Neural progenitor cell (in vitro differentiated cells): ENCODE results near the gene RBM39. TPM values are rescaled to one million over a fixed set of nuclear protein-coding genes. Genes with fewer than 3 reads are reported as not detected.

ENCODE experiments used
- DNase-seq: peaks from one replicate; pipeline ENCODE4 v3.0.0-alpha.2; 2016; ENCODE audit warnings: low spot score
- H2AFZ ChIP-seq: fragments of 200-600 bp; sonication (generic); replicated peaks from 2 replicates; pipeline ENCODE4 v1.6.1; 2016; ENCODE audit warnings: antibody characterized with exemption
- H3F3A ChIP-seq: fragments of 200-600 bp; sonication (generic); 2 replicates; pipeline ENCODE4 v1.6.1; 2016; ENCODE audit warnings: antibody characterized with exemption, low read depth
- H3K27ac ChIP-seq: fragments of 200-600 bp; sonication (generic); 2 replicates; pipeline ENCODE4 v1.5.1; 2016; ENCODE audit warnings: mild to moderate bottlenecking
- H3K27me3 ChIP-seq: fragments of 200-600 bp; sonication (generic); 2 replicates; pipeline ENCODE4 v1.6.1; 2016; ENCODE audit warnings: mild to moderate bottlenecking, moderate library complexity
- H3K36me3 ChIP-seq: fragments of 200-600 bp; sonication (generic); 2 replicates; pipeline ENCODE4 v1.5.1; 2016
- H3K4me1 ChIP-seq: fragments of 200-600 bp; sonication (generic); 2 replicates; pipeline ENCODE4 v1.6.1; 2016; ENCODE audit warnings: mixed run types
- H3K4me2 ChIP-seq: fragments of 200-600 bp; sonication (generic); 2 replicates; pipeline ENCODE4 v1.6.1; 2016
- H3K4me3 ChIP-seq: fragments of 200-600 bp; sonication (generic); 2 replicates; pipeline ENCODE4 v1.5.1; 2016
- H3K79me2 ChIP-seq: fragments of 200-600 bp; sonication (generic); 2 replicates; pipeline ENCODE4 v1.6.1; 2016; ENCODE audit warnings: low read depth
- H3K9ac ChIP-seq: fragments of 200-600 bp; sonication (generic); 2 replicates; pipeline ENCODE4 v1.6.1; 2016
- H3K9me3 ChIP-seq: fragments of 200-600 bp; sonication (generic); 2 replicates; pipeline ENCODE4 v1.5.1; 2016; ENCODE audit warnings: low read depth
- H4K20me1 ChIP-seq: fragments of 200-600 bp; sonication (generic); 2 replicates; pipeline ENCODE4 v1.6.1; 2016; ENCODE audit warnings: low read depth
- H3K27ac Mint-ChIP-seq: 3 replicates; pipeline ENCODE4 v1.8.0; 2021; ENCODE audit warnings: mixed read lengths
- H3K27me3 Mint-ChIP-seq: 2 replicates; pipeline ENCODE4 v1.8.0; 2022; ENCODE audit warnings: low read depth, mild to moderate bottlenecking, inconsistent platforms, moderate library complexity, mixed read lengths; ENCODE audit not compliant: insufficient read depth
- H3K36me3 Mint-ChIP-seq: 3 replicates; pipeline ENCODE4 v1.8.0; 2021; ENCODE audit warnings: mixed read lengths
- H3K4me1 Mint-ChIP-seq: 3 replicates; pipeline ENCODE4 v1.8.0; 2021; ENCODE audit warnings: mixed read lengths
- H3K4me3 Mint-ChIP-seq: 3 replicates; pipeline ENCODE4 v1.8.0; 2021; ENCODE audit warnings: mild to moderate bottlenecking, moderate library complexity, mixed read lengths
- H3K9me3 Mint-ChIP-seq: 3 replicates; pipeline ENCODE4 v1.8.0; 2020; ENCODE audit warnings: mixed read lengths
- EZH2 ChIP-seq: fragments of 200-600 bp; sonication (generic); IDR thresholded peaks from 2 replicates; pipeline ENCODE4 v1.6.1; 2017; ENCODE audit warnings: antibody characterized with exemption, mild to moderate bottlenecking, moderate library complexity
- EZH2phosphoT487 ChIP-seq: fragments of 200-600 bp; sonication (generic); IDR thresholded peaks from 2 replicates; pipeline ENCODE4 v1.6.1; 2017; ENCODE audit warnings: antibody characterized with exemption
- total RNA-seq: library from RNA; depleted of rRNA; stranded (reverse); fragments of >200 nt; gene quantifications from 2 replicates; pipeline ENCODE4 v1.2.3, GENCODE V29; 2015; ENCODE audit warnings: low replicate concordance
- TF ChIP-seq, protein P1 (sequence below): fragments of 200-600 bp; sonication (generic); IDR thresholded peaks from 2 replicates; pipeline ENCODE4 v1.5.1; 2017; ENCODE audit warnings: antibody characterized with exemption, mild to moderate bottlenecking

Gene RBM39
- total RNA-seq, 1 donor from 2014 or later: 555 TPM

DNA sequence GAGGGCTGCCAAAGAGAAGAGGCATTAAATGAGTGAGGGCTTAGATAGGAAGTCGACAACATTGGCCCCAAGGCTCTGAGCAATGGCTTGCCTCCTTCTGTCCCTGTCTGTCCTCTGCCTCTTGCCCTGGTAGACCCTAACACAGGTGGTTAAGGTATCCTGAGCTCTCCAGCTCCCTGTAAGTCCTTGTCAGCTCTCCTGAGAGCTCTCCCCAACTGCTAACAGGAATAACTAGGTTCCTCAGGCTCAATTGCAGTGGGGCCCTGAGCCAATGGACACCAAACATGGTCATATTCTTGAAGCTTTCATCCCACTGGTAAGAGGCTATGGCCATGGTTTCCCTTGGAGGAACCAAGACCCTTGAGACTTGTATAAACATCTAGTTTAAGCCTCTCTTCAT is 72.4 kb downstream of the RBM39 start:
- no peak overlapping the region for H3K4me3 Mint-ChIP-seq
- H3K36me3 Mint-ChIP-seq: peaks cover 25% of the 10 kb centered on the region
- H3K4me1 ChIP-seq: no peaks in the 10 kb centered on the region

DNA sequence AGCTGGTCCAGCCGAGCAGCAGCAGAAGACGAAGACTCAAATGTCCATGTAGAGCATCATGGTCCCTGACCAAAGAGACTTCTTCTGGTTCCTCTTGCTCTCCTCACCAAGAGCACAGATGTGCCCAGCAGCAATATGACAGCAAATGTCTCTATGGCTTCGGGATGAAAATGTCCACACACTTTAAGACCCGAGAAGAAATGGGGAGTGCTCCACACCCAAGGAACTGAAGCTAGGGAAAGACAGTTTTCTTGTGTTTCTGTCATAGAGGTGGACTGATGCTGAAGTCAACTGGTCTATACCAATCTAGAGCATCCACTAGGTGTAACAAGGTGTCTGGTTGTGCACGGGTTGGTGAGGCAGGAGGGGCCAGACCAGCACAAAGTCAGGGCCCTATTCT is 72.8 kb downstream of the RBM39 start:
- DNase-seq: no peak
- H3K4me3 Mint-ChIP-seq: no peak overlapping the region
- peaks cover 1% of the 10 kb centered on the region for H4K20me1 ChIP-seq
- peaks cover 5% of the 10 kb centered on the region for H3K79me2 ChIP-seq
- no peak overlapping the region for H3K4me3 ChIP-seq
- peaks cover 4% of the 10 kb centered on the region for H3K27me3 Mint-ChIP-seq
- H3F3A ChIP-seq: peaks cover 5% of the 10 kb centered on the region
- H3K9me3 Mint-ChIP-seq: no peaks in the 10 kb centered on the region
- no peak overlapping the region for H3K9ac ChIP-seq
- no peaks in the 10 kb centered on the region for H3K4me1 ChIP-seq
- no peak overlapping the region for H3K4me2 ChIP-seq
- no peaks in the 10 kb centered on the region for H3K36me3 ChIP-seq
- no peak overlapping the region for H2AFZ ChIP-seq
- TF ChIP-seq EZH2phosphoT487: no peak
- no peak for TF ChIP-seq EZH2
- TF ChIP-seq, protein P1, sequence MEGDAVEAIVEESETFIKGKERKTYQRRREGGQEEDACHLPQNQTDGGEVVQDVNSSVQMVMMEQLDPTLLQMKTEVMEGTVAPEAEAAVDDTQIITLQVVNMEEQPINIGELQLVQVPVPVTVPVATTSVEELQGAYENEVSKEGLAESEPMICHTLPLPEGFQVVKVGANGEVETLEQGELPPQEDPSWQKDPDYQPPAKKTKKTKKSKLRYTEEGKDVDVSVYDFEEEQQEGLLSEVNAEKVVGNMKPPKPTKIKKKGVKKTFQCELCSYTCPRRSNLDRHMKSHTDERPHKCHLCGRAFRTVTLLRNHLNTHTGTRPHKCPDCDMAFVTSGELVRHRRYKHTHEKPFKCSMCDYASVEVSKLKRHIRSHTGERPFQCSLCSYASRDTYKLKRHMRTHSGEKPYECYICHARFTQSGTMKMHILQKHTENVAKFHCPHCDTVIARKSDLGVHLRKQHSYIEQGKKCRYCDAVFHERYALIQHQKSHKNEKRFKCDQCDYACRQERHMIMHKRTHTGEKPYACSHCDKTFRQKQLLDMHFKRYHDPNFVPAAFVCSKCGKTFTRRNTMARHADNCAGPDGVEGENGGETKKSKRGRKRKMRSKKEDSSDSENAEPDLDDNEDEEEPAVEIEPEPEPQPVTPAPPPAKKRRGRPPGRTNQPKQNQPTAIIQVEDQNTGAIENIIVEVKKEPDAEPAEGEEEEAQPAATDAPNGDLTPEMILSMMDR: no peak
- no peak overlapping the region for H3K27ac Mint-ChIP-seq
- peaks cover 25% of the 10 kb centered on the region for H3K36me3 Mint-ChIP-seq
- no peak overlapping the region for H3K27ac ChIP-seq
- no peaks in the 10 kb centered on the region for H3K9me3 ChIP-seq
- no peaks in the 10 kb centered on the region for H3K27me3 ChIP-seq
- peaks cover 3% of the 10 kb centered on the region for H3K4me1 Mint-ChIP-seq

More for the DNA sequence above, 72.4 kb downstream of the RBM39 start:
- Mint-ChIP-seq H3K27ac (no peak overlapping the region), H3K27me3 (peaks cover 4% of the 10 kb centered on the region), H3K9me3 (no peaks in the 10 kb centered on the region), H3K4me1 (peaks cover 3% of the 10 kb centered on the region)
- peaks cover under 1% of the 10 kb centered on the region for H3K79me2 ChIP-seq
- H3K27me3 ChIP-seq: no peaks in the 10 kb centered on the region
- no peak overlapping the region for H2AFZ ChIP-seq
- H3K4me3 ChIP-seq: no peak overlapping the region
- H4K20me1 ChIP-seq: no peaks in the 10 kb centered on the region
- no peaks in the 10 kb centered on the region for H3K36me3 ChIP-seq
- H3K9me3 ChIP-seq: no peaks in the 10 kb centered on the region
- H3K4me2 ChIP-seq: no peak overlapping the region
- H3K27ac ChIP-seq: no peak overlapping the region
- DNase-seq: no peak
- TF ChIP-seq EZH2phosphoT487 (no peak), EZH2 (no peak)
- TF ChIP-seq, protein P1: no peak
- no peak overlapping the region for H3K9ac ChIP-seq
- peaks cover 3% of the 10 kb centered on the region for H3F3A ChIP-seq

DNA sequence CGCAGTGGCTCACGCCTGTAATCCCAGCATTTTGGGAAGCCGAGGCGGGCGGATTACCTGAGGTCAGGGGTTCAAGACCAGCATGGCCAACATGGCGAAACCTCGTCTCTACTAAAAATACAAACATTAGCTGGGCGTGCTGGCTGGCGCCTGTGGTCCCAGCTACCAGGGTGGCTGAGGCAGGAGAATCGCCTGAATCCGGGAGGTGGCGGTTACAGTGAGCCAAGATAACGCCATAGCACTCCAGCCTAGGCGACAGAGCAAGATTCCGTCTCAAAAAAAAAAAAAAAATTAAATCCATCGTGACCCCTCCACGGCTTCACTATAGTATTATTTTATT is 76.1 kb downstream of the RBM39 start:
- Histone ChIP-seq H3K36me3 (no peaks in the 10 kb centered on the region), H3K9ac (no peak overlapping the region), H4K20me1 (peaks cover 34% of the 10 kb centered on the region), H3K4me1 (peaks cover 23% of the 10 kb centered on the region), H3F3A (peaks cover 10% of the 10 kb centered on the region), H3K27ac (no peak overlapping the region), H2AFZ (no peak overlapping the region), H3K4me3 (no peak overlapping the region), H3K27me3 (no peaks in the 10 kb centered on the region), H3K4me2 (no peak overlapping the region), H3K79me2 (peaks cover 38% of the 10 kb centered on the region), H3K9me3 (no peaks in the 10 kb centered on the region)
- Mint-ChIP-seq H3K9me3 (peaks cover 5% of the 10 kb centered on the region), H3K4me1 (peaks cover 25% of the 10 kb centered on the region), H3K36me3 (peaks cover 28% of the 10 kb centered on the region), H3K4me3 (peak overlapping the region; percentile 55), H3K27me3 (peaks cover 5% of the 10 kb centered on the region), H3K27ac (no peak overlapping the region)
- DNase-seq: no peak
- no peak for TF ChIP-seq EZH2
- TF ChIP-seq EZH2phosphoT487: no peak
- TF ChIP-seq, protein P1: no peak
